Bronchial epithelial cell (primary cell): Measurements from ENCODE around the gene FAM13A. TPM values are rescaled to one million over a fixed set of nuclear protein-coding genes. Genes with fewer than 3 reads are reported as not detected.
"Not testable (repeated sequence)": the region's sequence is repeated elsewhere in the genome, so short reads cannot be mapped to it uniquely, and the experiment has no call there.

Experiments used
- DNase-seq: peaks from one replicate; pipeline ENCODE4 v3.0.0-alpha.2; 2010; ENCODE audit warnings: low read depth
- FAIRE-seq: peaks from 2 replicates; lab custom pipeline; 2011; peaks lifted over from hg19 to GRCh38; lab: Jason Lieb, UNC
- H3K27me3 ChIP-seq: 2 replicates; pipeline ENCODE4 v1.5.1; 2011; ENCODE audit warnings: low read length; ENCODE audit not compliant: control insufficient read depth, insufficient read depth
- H3K36me3 ChIP-seq: 2 replicates; pipeline ENCODE4 v1.5.1; 2011; ENCODE audit warnings: low read length; ENCODE audit not compliant: control insufficient read depth, insufficient read depth
- H3K4me3 ChIP-seq: 2 replicates; pipeline ENCODE4 v1.5.1; 2011; ENCODE audit warnings: mild to moderate bottlenecking, low read depth, low read length, control low read depth
- total RNA-seq: library from RNA; depleted of rRNA; stranded (reverse); fragments of >200 nt; gene quantifications from 2 replicates; pipeline ENCODE4 v1.2.1, GENCODE V29; 2014
- TF ChIP-seq, protein P1 (sequence below): IDR thresholded peaks from 2 replicates; pipeline ENCODE4 v1.5.1; 2011; ENCODE audit warnings: mild to moderate bottlenecking, moderate library complexity, low read length, control low read depth, inconsistent platforms; ENCODE audit not compliant: insufficient read depth, severe bottlenecking

The FAM13A gene
- total RNA-seq, 1 donor from 2014 or later, result 5.8 TPM

DNA sequence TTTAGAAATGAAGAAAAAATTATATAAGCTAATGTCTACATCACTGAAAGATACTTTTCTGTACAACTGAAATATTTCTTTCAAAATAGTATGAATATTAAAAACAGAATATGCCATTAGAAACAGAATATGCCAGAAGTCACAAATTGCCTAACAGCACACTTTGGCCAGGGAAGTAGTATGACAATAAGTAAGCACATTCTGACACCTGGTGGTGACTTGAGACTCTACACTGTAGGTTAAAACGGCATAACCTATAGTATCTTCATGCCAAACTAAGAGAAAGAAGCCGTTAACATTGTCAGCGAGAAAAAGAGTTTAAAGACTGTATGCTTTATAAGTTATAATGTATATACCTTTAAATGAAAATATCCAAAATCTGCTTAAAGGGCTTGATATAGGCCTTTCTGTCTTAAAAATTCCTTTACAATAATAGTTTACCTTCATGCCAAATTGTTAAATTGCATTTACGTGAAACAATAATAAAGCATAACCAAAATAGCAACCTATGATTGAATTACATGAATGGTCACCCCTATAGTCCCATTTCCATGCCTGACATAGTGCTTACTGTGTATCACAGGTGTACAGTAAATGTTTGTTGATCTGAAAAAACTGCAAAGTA, 32.8 kb downstream of the FAM13A start:
- no peak for FAIRE-seq

DNA sequence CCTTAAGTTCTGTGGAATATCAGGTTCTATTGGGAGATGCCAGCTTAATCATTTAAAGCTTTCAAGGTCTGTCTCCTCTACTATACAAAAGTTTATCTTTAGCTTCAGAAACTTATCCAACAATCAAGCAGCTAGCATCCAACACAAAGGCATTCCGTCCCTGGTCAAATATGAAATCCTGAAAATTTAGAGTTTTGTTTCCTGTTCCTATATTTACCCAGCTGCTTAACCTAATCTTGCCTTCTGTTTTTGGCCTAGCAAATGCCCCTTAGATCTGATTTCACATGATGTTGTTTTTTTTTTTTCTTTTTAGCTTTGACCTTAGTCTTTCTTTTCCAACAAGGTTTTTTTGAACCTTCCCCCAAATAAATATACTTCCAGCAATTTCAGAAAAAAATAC, 33.8 kb downstream of the FAM13A start:
- H3K36me3 ChIP-seq, result no peaks in the 10 kb centered on the region
- TF ChIP-seq, protein P1, sequence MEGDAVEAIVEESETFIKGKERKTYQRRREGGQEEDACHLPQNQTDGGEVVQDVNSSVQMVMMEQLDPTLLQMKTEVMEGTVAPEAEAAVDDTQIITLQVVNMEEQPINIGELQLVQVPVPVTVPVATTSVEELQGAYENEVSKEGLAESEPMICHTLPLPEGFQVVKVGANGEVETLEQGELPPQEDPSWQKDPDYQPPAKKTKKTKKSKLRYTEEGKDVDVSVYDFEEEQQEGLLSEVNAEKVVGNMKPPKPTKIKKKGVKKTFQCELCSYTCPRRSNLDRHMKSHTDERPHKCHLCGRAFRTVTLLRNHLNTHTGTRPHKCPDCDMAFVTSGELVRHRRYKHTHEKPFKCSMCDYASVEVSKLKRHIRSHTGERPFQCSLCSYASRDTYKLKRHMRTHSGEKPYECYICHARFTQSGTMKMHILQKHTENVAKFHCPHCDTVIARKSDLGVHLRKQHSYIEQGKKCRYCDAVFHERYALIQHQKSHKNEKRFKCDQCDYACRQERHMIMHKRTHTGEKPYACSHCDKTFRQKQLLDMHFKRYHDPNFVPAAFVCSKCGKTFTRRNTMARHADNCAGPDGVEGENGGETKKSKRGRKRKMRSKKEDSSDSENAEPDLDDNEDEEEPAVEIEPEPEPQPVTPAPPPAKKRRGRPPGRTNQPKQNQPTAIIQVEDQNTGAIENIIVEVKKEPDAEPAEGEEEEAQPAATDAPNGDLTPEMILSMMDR, result no peak
- FAIRE-seq (no peak), DNase-seq (no peak)
- H3K4me3 ChIP-seq, result no peak overlapping the region
- no peaks in the 10 kb centered on the region for H3K27me3 ChIP-seq

More for the DNA sequence above, 32.8 kb downstream of the FAM13A start:
- no peaks in the 10 kb centered on the region for H3K36me3 ChIP-seq
- TF ChIP-seq, protein P1, result peak; percentile 55
- H3K27me3 ChIP-seq, result no peaks in the 10 kb centered on the region
- H3K4me3 ChIP-seq, result no peak overlapping the region
- peak; percentile 73 for DNase-seq

DNA sequence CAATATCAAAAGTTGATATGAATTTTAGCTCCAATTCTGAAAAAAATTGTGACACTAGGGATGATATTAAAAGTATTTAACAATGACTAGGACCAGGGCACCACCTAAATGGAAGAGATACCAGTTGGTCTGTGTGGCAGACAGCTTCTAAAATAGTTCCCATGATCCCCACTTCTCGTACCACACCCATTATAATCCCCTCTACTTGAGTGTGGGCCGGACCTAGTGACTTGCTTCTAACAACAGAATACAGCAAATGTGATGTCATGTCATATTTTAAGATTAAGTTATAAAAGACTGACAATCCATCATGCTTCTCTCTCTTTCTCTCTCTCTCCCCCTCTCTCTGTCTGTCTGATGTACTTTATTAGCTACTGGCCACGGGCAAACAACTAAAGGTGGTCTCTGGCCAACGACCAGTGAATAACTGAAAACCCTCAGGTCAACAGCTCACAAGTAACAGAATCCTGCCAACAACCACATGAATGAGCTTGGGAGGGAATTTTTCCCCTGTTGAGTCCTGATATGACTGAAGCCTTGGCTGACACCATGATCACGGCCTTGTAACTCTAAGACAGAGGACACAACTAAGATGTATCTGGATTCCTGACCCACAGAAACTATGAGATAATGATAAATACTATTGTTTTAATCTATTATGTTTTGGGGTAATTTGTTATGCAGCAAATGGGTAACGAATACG, 34.4 kb downstream of the FAM13A start:
- no peak for FAIRE-seq
- no peak overlapping the region for H3K4me3 ChIP-seq
- no peaks in the 10 kb centered on the region for H3K36me3 ChIP-seq
- no peak for DNase-seq
- no peaks in the 10 kb centered on the region for H3K27me3 ChIP-seq
- TF ChIP-seq, protein P1, result no peak

DNA sequence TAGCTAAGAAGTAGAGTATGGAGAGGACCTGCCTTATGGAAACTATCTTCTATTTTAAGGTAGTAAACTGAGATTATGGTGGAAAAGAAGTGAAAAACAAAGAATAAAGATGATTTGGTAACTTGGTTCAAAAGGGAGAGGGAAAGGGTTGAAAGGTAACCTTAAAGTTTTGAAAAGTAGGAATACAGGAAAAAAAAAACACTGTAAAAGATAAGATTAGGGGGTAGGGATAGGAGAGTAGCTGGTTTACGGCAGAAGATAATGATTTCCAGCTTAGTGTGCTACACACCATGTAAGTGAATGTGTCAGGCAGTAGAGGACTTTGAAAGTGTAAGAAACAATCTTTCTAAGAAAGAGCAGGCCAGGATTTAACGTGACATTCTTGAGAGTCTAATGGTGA, 35.3 kb downstream of the FAM13A start:
- Histone ChIP-seq H3K36me3 (no peaks in the 10 kb centered on the region), H3K27me3 (no peaks in the 10 kb centered on the region), H3K4me3 (no peak overlapping the region)
- FAIRE-seq, result no peak
- DNase-seq, result no peak
- TF ChIP-seq, protein P1, result no peak

DNA sequence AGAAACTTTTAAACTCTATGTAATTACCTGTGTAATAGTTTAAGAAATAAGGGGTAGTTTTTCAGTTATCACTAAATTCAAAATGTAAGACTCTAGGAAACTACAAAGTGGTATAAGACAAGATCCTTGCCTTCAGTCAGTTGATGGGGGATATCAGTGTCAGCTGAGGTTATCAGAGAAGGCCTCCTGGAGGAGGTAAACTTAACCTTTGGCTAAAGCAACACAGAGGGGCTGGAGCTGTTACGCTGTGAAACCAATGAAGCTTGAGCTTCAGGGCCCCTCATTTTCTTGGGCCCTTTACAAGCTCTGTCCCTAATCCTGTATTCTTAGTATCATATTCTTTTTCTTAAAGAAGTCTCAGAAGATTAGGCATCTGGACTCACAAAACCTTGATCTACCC, 35.9 kb downstream of the FAM13A start:
- DNase-seq (no peak), FAIRE-seq (no peak)
- TF ChIP-seq, protein P1, result no peak
- Histone ChIP-seq H3K27me3 (no peaks in the 10 kb centered on the region), H3K36me3 (no peaks in the 10 kb centered on the region), H3K4me3 (no peak overlapping the region)

DNA sequence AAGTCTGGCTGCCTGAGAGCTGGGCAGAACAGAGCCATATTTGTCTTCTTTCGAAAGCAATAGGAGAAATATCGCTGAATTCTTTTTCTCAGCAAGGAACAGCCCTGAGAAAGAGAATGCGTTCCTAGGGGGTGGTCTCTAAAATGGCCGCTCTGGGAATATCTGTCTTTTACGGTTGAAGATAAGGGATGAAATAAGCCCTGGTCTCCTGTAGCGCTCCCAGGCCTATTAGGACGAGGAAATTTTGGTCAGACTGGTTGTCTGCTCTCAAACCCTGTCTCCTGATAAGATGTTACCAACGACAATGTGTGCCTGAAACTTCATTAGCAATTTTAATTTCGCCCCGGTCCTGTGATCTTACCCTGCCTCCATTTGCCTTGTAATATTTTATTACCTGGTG, 42.1 kb downstream of the FAM13A start:
- not testable (repeated sequence) for FAIRE-seq, H3K27me3 ChIP-seq

More for the DNA sequence above, 42.1 kb downstream of the FAM13A start:
- DNase-seq, H3K36me3 ChIP-seq, H3K4me3 ChIP-seq: not testable (repeated sequence)
